NCI-H2171 treated with DMSO at 0.1 percent for 48 hours (cell line): ENCODE data around the gene CIAO2A.
A peak's percentile ranks its signal among the peaks of the same experiment; 100 is the strongest.
"Not testable (repeated sequence)": the region's sequence is repeated elsewhere in the genome, so short reads cannot be mapped to it uniquely, and the experiment has no call there.

Experiments used
- DNase-seq: peaks from one replicate; lab custom pipeline; 2025; lab: John Stamatoyannopoulos, UW

The CIAO2A gene

GRCh38 chr15:64112073-64112772 lies 18.6 kb upstream of the CIAO2A start:
- no peak for DNase-seq

DNA sequence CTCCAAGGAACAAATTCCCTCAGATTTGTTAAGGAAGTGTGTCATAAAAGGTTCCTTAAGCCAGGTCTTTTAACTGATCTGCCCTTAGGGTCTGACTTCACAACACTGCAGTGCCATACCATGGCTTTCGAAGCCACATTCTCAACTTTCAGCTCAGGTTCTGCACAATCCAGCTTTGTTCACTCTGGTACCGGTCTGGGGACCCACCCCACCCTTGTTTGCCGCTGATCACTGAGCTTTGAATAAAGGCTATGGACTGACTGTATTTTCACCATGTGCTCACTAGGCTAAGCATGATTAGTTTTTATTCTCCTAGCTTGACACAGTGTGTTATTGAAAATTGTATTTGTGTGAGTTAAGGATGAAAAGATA lies 18.0 kb upstream of the CIAO2A start:
- DNase-seq: no peak

- no peak for DNase-seq
These were observed 17.5 kb upstream of the CIAO2A start for GRCh38 chr15:64110950-64111678.

DNA sequence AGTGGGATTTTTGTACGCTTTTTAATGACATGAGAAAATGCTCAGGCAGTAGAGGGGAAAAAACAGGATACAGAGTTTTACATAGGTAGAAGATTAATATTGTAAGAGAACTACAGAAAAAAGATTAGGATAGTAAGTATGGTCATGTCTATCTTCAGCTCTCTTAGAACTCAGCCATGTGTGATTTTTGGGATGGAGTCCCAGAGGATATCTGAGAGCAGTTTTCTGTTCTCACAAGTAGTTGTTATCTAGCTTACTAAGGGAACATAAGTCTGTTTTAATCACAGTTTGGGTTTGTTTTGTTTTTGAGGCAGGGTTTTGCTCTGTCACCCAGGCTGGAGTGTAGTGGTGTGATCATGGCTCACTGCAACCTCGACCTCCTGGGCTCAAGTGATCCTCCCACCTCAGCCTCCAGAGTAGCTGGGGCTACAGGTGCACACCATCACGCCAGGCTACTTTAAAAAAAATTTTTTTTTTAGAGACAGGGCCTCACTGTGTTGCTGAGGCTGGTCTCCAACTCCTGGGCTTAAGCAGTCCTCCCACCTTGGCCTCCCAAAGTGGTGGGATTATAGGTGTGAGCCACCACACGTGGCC lies 16.6 kb upstream of the CIAO2A start:
- not testable (repeated sequence) for DNase-seq

DNA sequence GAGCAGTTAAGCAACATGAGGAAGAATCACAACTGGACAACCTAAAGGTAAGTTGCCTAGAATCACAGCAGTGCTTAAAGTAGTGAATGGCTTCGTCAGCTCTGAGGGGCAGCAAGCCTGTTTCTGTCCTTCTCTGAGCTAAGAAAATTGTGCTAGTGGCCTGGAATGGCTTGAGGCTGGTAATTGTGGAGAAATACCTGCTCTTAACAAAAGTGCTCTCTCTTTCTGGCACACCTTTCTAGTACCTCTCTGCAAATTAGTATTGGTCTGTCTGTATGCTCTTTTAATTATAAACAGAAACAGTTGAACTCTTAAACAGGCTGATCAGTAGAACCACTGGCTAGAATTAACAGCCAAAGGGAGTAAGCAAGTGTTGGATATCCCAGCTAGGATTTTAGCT lies 13.7 kb upstream of the CIAO2A start:
- no peak for DNase-seq

DNA sequence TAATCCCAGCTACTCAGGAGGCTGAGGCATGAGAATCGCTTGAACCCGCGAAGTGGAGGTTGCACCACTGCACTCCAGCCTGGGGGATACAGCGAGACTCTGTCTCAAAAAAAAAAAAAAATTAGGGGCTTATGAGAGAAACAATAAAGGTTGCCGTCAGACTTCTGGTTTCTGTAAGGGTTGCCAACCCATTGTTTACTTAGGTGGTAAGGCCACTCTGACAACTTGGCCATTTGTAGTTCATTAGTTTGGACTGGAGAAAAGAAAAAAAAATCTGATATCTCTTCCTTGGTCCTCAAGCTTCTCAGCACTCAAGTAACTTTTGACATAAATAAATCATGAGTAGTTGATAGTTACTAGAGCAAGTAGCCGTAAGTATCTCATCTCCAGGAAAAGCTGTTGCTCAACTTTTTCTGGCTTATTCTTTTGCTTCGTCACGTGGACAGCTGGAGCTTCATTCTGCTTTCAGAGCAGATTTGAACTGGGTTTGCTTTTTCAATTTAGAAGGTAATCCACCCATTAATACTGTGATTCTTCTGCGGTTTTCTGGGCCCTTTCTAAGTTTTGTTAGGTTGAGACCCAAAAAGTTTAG lies 11.6 kb upstream of the CIAO2A start:
- DNase-seq: no peak

DNA sequence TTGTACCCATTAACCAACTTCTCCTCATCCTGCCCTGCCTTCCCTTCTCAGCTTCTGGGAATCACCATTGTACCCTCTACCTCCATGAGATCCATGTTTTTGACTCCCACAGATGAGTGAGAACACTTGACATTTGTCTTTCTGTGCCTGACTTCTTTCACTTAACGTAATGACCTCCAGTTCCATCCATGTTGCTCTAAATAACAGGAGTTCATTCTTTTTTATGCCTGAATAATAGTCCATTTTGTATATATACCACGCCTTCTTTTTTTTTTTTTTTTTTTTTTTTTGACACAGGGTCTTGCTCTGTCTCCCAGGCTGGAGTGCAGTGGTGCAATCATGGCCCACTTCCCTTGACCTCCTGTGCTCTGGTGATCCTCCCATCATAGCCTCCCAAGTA lies 8.9 kb upstream of the CIAO2A start:
- no peak for DNase-seq

GRCh38 chr15:64100958-64101357 lies 7.3 kb upstream of the CIAO2A start:
- no peak for DNase-seq

DNA sequence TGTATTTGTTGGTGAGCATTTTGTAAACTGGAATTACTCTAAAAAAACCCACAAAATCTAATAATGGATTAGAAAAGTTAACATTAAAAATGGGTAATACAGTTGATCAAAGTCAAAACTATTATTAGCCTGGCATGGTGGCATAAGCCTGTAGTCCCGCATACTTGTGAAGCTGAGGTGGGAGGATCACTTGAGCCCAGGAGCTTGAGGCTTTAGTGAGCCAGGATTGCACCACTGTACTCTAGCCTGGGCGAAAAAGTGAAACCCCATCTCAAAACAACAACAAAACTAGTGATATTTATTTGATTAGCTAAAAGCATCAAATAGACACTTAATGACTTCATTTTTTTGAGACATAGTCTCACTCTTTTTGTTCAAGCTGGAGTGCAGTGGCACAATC lies 5.7 kb upstream of the CIAO2A start:
- DNase-seq: no peak

DNA sequence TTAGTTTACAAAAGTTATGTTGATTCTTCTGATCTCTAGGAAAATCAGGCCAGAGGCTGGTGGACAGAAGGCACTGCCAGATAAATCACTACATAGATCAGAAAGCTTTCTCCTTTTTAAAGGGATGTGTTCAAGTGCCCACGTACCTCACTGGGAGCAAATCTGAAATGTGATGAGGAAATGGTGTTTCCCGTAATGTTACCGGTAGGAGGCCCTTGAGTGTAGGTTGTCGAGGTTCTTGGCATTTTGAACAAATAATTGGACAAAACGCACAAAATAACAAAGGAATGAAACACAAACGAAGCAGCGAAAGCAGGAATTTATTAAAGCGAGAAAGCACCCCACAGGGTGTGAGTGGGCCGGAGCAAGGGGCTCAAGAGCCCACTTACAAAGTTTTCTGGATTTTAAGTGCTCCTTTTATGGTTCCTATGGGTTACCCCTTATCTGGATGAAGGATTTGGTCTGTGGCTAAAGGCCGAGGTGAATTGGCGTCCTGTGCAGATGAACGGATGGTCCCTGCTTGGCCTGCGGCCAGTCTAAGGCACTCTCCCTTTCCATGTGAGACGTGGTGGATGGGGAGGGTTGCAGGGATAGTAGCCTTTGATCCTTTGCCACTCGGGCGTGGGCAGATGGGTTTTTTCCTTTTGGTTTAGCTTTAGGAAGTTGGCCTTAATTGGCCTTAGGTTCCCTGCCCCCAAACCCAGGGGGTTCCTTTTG lies 3.2 kb upstream of the CIAO2A start:
- DNase-seq: peak; percentile 21

DNA sequence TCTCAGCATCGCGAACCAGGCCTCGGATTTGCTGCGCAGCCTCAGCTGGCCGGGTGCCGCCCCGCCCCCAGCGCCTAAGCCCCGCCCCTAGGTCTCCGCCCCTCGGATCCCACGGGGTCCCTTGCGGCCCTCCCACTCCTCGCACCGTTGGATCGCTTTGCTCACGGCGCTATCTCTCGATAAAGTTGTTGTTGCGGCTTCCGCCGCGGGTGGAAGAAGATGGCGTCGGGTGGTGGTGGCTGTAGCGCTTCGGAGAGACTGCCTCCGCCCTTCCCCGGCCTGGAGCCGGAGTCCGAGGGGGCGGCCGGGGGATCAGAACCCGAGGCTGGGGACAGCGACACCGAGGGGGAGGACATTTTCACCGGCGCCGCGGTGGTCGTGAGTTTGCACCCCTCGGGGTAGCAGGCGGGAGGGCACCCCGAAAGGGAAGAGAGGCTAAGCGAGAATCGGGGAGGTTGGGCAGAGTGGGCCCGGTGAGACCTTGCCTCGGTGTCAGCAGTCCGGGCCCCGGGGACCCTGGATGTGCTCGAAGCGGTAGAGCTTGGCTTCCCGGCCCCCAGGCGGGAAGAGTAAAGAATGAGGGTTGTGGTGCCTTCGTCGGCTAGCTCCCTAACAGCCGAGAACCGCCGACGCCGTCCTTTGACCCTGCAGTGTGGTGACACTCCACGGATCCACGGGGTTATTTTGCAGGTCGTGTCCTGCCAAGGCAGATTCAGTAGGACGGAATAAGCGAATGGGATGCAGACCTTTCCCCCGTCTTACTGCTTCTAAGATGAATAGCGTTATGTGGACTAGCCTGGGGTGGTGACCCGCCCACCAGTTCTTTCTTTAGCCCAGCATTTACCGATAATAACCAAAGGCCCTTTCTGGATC lies 2.4 kb upstream of the CIAO2A start, which contains the start of gene SNX1:
Gene SNX1 (plus strand): TSS at position 188 of the 873 bp plus-strand sequence. CDS start 32 bp downstream, at position 220.
- peak; percentile 93 for DNase-seq

DNA sequence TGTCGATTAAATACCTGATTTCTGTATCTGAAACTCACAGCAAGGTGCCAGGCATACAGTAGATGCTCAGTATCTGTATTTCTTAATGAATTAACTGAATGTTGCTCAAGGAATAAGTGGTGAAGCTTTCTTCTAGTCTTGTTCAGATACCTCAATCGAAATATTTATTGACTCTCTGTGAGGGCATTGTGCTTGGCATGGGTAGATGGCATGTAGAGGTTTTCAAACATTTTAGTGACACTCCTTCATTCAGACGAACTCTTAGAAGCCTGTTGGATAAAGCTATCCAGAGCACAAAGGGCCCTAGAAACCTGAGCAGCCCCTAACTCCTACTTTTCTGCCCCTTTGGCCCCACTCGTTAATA lies 1.8 kb upstream of the CIAO2A start:
- DNase-seq: no peak

- DNase-seq: peak; percentile 73
These were observed 593 bp downstream of the CIAO2A start for GRCh38 chr15:64092864-64093626.

DNA sequence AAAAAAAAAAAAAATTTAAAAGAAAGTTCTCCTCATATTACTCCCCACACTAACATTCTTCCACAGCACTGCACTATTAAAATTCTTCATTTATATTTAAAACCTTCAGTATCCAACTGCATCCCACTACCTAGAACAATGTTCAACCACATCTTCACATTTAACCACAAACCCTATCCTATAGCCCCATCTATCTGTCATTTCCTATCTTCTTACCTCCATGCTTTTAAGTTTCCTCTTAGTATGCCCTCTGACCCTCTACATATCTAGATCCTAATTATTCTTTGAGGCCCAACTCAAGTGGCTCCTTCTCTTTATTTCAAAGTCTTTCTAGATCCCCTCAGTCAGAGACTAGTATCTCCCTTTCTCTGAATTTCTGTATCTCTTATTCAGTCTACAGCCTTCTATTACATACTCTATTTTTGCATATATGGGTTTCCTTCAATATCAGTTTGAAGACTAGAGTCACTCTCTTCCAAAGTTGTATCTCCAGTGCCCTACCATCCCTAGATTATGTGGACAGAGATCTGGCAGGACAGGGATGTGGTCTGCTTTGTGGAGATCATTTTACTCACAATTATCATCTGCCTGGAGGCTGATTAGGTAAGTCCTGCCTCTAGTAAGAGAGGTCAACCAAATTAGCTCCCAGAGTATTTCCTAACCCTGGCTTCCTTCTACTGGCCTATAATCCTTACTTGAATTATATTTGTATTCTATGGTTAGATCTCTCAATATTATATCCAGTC lies 1.4 kb downstream of the CIAO2A start:
- peak; percentile 29 for DNase-seq

DNA sequence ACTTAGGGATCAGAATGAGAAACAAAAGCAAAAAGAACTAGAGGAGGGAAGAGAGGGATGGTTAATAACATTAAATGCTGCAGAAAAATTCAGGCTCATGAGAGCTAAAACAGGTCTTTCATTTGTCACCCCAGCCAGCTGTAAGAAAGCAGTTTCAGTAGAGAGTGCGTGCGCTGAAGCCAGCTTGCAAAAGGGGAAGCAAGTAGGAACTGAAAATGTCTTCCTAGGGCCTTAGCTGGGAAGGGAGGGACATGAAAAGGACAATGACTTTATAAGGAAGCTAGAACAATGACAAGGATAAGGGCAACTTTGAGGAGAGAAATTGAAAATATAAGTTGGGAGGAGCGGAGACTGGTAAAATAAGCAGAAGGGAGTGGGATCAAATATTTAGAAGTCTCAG lies 3.1 kb downstream of the CIAO2A start:
- no peak for DNase-seq

DNA sequence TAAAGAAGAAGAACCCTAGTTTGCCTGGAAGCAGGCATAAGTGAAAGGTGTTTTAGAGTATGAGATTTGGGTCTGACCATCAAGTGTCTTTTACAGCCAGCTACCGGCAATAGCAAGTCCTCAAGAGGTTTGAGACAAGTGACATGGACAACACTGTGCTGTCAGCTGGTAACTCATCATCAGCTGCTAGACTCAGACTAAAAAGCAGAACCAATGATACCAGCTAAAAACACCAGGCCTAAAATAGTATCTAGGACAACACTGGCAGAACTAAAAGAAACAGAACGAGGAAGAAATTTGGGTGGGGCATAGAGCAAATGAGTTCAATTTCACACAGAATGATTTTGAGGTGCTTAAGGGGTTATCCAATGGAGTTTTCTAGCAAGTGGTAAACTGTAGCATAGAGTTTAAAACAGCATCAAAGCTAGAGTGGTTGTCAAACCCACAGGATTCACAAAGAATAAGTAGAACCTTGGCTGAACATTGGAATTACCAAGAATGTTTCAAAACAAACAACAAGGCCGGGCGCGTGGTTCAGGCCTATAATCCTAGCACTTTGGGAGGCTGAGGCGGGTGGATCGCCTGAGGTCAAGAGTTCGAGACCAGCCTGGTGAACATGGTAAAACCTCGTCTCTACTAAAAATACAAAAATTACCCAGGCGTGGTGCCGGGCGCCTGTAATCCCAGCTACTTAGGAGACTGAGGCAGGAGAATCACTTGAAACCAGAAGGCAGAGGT lies 3.9 kb downstream of the CIAO2A start:
- no peak for DNase-seq

DNA sequence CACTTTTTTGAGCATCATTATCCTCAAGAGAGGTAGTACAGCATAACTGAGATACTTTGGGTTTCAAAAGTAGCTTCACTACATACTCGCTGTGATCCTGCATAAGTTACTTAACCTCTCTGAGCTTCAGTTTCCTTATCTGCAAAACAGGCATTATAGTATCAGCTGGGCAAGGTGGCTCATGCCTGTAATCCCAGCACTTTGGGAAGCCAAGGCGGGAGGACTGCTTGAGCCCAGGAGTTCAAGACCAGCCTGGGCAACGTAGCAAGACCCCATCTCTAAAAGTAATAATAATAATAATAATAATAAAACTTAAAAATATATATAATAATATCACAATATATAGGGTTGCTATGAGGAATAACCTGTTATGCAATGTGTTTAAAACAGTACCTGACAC lies 10.9 kb downstream of the CIAO2A start:
- DNase-seq: no peak

DNA sequence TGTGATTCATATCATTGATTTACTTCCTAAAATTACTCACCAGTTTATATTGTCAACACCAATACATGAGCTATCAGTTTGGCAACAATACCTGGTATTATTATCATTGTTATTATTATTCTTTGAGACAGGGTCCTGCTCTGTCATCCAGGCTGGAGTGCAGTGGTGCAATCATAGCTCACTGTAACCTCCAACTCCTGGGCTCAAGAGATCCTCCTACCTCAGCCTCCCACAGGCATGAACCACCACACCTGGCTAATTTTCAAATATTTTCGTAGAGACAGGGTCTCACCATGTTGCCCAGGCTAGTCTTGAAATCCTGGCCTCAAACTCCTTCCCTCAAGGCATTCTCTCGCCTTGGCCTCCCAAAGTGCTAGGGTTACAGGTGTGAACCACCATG lies 20.1 kb downstream of the CIAO2A start:
- DNase-seq: not testable (repeated sequence)

DNA sequence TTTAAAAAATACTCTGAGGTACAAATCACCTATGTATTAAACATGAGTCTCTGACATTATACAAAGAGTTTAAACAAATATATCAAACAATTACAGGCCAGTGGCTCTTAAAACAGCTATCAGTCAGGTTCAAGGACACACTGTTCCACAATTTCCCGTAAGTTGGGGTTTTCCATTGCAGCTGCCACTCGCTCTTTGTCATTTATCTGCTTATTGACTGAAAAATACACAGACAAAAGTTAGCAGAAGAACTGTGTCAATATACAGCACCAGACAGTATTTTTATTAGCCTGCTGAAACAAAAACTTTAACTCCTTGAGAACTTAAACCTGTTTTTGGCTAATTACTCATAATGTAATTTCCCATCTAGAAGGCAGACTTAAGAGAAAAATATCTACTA lies 20.8 kb downstream of the CIAO2A start:
- no peak for DNase-seq
